HCT116 (cell line): ENCODE measurements around the gene POP4. TPM values are rescaled to one million over a fixed set of nuclear protein-coding genes. Genes with fewer than 3 reads are reported as not detected.

Experiments used
- ATAC-seq: fragments of 200-7000 bp; cut with Tn5 transposase; 2 replicates; pipeline ENCODE4 v1.9.1; 2020; ENCODE audit warnings: mild to moderate bottlenecking, moderate library complexity
- BruUV-seq: library from RNA; stranded (reverse); fragments of 400-500 nt; replicated peaks from 2 replicates; lab custom pipeline; 2021; lab: Mats Ljungman, UMichigan
- CTCF ChIA-PET: fragments of 300-600 bp; sonication (Branson Sonifier 250); formaldehyde crosslinking; loops from one replicate; lab custom pipeline; 2021; ENCODE audit warnings: antibody characterized with exemption; lab: Charles Lee
- POLR2A ChIA-PET: fragments of 300-600, 350-600 bp; sonication (Branson Sonifier 250); formaldehyde crosslinking; loops from one replicate; lab custom pipeline; 2021; ENCODE audit warnings: antibody characterized with exemption; lab: Charles Lee
- RAD21 ChIA-PET, 2 experiments: fragments of 300-600 bp; sonication (Branson Sonifier 250); formaldehyde crosslinking; loops; one replicate each; lab custom pipeline; 2023; ENCODE audit warnings: low total read pairs in 2 of 2; ENCODE audit not compliant: uncharacterized antibody in 2 of 2, unreplicated experiment in 2 of 2, low non-redundant PET in 1 of 2; lab: Charles Lee
- DNase-seq: peaks from one replicate; pipeline ENCODE4 v3.0.0-alpha.2; 2010; ENCODE audit warnings: low read depth, low spot score
- H2AFZ ChIP-seq: fragments of 200-600 bp; shearing (Covaris generic), sonication (generic); 2 replicates; pipeline ENCODE4 v1.6.1; 2017; ENCODE audit warnings: low read depth, mixed run types, mixed read lengths, antibody characterized with exemption, low read length; ENCODE audit not compliant: poor library complexity, severe bottlenecking
- H3K27ac ChIP-seq: 2 replicates; pipeline ENCODE4 v1.5.1; 2012; ENCODE audit warnings: low read depth, low read length
- H3K27me3 ChIP-seq: fragments of 200-600 bp; sonication (generic); 2 replicates; pipeline ENCODE4 v1.6.1; 2016; ENCODE audit warnings: mixed run types, low read length, mixed read lengths; ENCODE audit not compliant: insufficient read depth
- H3K36me3 ChIP-seq, 2 experiments: fragments of 200-500 bp in 1 of 2; fragments of 200-600 bp in 1 of 2; sonication (Bioruptor generic) in 1 of 2; sonication (generic) in 1 of 2; 2 replicates each; pipeline versions ENCODE4 v1.5.1 to v1.6.1; 2014 to 2016; ENCODE audit warnings: low read length in 2 of 2, inconsistent platforms in 1 of 2, mixed read lengths in 1 of 2, mixed run types in 1 of 2; ENCODE audit not compliant: insufficient read depth in 2 of 2, control insufficient read depth in 1 of 2
- H3K4me1 ChIP-seq, 2 experiments: fragments of 200-600 bp in 1 of 2; sonication (generic) in 1 of 2; 2 replicates each; pipeline versions ENCODE4 v1.5.1 to v1.6.1; 2012 to 2017; ENCODE audit warnings: low read length in 2 of 2, inconsistent platforms in 1 of 2, mild to moderate bottlenecking in 1 of 2, mixed read lengths in 1 of 2, mixed run types in 1 of 2, moderate library complexity in 1 of 2; ENCODE audit not compliant: insufficient read depth in 2 of 2, control insufficient read depth in 1 of 2
- H3K4me2 ChIP-seq: fragments of 200-600 bp; sonication (generic); 2 replicates; pipeline ENCODE4 v1.6.1; 2017; ENCODE audit warnings: mixed run types, low read length, mixed read lengths
- H3K4me3 ChIP-seq, 2 experiments: fragments of 200-600 bp in 1 of 2; sonication (generic) in 1 of 2; replicated peaks in 1 of 2; 2 replicates each; pipeline ENCODE4 v1.5.1; 2011 to 2016; ENCODE audit warnings: low read length in 2 of 2, control low read depth in 1 of 2, low read depth in 1 of 2, mild to moderate bottlenecking in 1 of 2, mixed read lengths in 1 of 2, mixed run types in 1 of 2
- H3K79me2 ChIP-seq: fragments of 200-600 bp; sonication (generic); 2 replicates; pipeline ENCODE4 v1.6.1; 2017; ENCODE audit warnings: mild to moderate bottlenecking, mixed run types, low read length, moderate library complexity, mixed read lengths; ENCODE audit not compliant: insufficient read depth
- H3K9ac ChIP-seq: fragments of 200-600 bp; sonication (generic); 2 replicates; pipeline ENCODE4 v1.6.1; 2016; ENCODE audit warnings: low read length, mixed read lengths
- H3K9me2 ChIP-seq: fragments of 200-600 bp; sonication (generic), shearing (Covaris generic); 2 replicates; pipeline ENCODE4 v1.6.1; 2017; ENCODE audit warnings: mixed run types, mild to moderate bottlenecking, moderate library complexity; ENCODE audit not compliant: insufficient read depth
- H3K9me3 ChIP-seq, 2 experiments: fragments of 200-500 bp in 1 of 2; fragments of 200-600 bp in 1 of 2; sonication (Bioruptor generic) in 1 of 2; sonication (generic) in 1 of 2; 2 replicates each; pipeline ENCODE4 v1.6.1; 2014 to 2017; ENCODE audit warnings: low read length in 2 of 2, mixed read lengths in 2 of 2, inconsistent platforms in 1 of 2, low read depth in 1 of 2, mild to moderate bottlenecking in 1 of 2, mixed run types in 1 of 2, moderate library complexity in 1 of 2; ENCODE audit not compliant: control insufficient read depth in 1 of 2, insufficient read depth in 1 of 2
- H4K20me1 ChIP-seq: fragments of 200-600 bp; sonication (generic), shearing (Covaris generic); 2 replicates; pipeline ENCODE4 v1.6.1; 2017; ENCODE audit warnings: mixed run types, mild to moderate bottlenecking, moderate library complexity; ENCODE audit not compliant: insufficient read depth
- CBX3 ChIP-seq: IDR thresholded peaks from 2 replicates; pipeline ENCODE4 v1.6.1; 2012; ENCODE audit warnings: low read depth
- CEBPB ChIP-seq: IDR thresholded peaks from 2 replicates; pipeline ENCODE4 v1.6.1; 2012; ENCODE audit warnings: low read depth
- MAX ChIP-seq: IDR thresholded peaks from 2 replicates; pipeline ENCODE4 v1.6.1; 2012
- POLR2AphosphoS5 ChIP-seq: IDR thresholded peaks from 2 replicates; pipeline ENCODE4 v1.6.1; 2011; ENCODE audit warnings: mild to moderate bottlenecking, low read depth, low read length, moderate library complexity
- SIN3A ChIP-seq: IDR thresholded peaks from 2 replicates; pipeline ENCODE4 v1.6.1; 2012; ENCODE audit warnings: low read depth
- intact Hi-C: fragments of 100-400 bp; cut with micrococcal nuclease; formaldehyde crosslinking; loops from 2 replicates; pipeline ENCODE4 v1.10.0; 2022
- total RNA-seq: library from RNA; stranded (reverse); gene quantifications from one replicate; pipeline ENCODE4 v1.2.1, GENCODE V29; 2021; ENCODE audit not compliant: unreplicated experiment
- TF ChIP-seq, protein P1 (sequence below): IDR thresholded peaks from 2 replicates; pipeline ENCODE4 v1.6.1; 2011; ENCODE audit warnings: mild to moderate bottlenecking, low read length, moderate library complexity; ENCODE audit not compliant: insufficient replicate concordance; ENCODE audit errors: extremely low read depth
- TF ChIP-seq, protein P2 (sequence below): IDR thresholded peaks from 2 replicates; pipeline ENCODE4 v1.6.1; 2012

Gene POP4
- total RNA-seq, 1 experiment from 2014 or later, result 61.2 TPM

DNA sequence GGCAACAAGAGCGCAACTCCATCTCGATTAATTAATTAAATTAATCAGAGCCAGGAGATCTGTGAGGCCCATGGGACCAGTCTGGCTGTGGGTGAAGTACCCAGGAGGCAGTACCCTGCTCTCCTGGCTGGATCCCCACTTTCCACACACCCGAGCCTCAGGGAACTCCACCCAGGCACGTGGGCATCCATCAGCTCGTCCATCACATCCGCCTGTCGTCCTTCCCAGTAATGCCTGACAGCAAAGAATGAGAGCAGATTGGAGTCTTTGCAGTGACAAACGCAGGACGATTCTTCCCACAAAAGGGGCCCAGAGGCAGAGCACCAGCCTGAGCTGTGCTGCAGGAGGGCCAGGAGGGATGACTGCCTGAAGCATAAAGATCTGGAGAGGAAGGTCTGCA lies 44.5 kb upstream of the POP4 start (continued):
- TF ChIP-seq, protein P1, sequence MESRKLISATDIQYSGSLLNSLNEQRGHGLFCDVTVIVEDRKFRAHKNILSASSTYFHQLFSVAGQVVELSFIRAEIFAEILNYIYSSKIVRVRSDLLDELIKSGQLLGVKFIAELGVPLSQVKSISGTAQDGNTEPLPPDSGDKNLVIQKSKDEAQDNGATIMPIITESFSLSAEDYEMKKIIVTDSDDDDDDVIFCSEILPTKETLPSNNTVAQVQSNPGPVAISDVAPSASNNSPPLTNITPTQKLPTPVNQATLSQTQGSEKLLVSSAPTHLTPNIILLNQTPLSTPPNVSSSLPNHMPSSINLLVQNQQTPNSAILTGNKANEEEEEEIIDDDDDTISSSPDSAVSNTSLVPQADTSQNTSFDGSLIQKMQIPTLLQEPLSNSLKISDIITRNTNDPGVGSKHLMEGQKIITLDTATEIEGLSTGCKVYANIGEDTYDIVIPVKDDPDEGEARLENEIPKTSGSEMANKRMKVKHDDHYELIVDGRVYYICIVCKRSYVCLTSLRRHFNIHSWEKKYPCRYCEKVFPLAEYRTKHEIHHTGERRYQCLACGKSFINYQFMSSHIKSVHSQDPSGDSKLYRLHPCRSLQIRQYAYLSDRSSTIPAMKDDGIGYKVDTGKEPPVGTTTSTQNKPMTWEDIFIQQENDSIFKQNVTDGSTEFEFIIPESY, result no peak

DNA sequence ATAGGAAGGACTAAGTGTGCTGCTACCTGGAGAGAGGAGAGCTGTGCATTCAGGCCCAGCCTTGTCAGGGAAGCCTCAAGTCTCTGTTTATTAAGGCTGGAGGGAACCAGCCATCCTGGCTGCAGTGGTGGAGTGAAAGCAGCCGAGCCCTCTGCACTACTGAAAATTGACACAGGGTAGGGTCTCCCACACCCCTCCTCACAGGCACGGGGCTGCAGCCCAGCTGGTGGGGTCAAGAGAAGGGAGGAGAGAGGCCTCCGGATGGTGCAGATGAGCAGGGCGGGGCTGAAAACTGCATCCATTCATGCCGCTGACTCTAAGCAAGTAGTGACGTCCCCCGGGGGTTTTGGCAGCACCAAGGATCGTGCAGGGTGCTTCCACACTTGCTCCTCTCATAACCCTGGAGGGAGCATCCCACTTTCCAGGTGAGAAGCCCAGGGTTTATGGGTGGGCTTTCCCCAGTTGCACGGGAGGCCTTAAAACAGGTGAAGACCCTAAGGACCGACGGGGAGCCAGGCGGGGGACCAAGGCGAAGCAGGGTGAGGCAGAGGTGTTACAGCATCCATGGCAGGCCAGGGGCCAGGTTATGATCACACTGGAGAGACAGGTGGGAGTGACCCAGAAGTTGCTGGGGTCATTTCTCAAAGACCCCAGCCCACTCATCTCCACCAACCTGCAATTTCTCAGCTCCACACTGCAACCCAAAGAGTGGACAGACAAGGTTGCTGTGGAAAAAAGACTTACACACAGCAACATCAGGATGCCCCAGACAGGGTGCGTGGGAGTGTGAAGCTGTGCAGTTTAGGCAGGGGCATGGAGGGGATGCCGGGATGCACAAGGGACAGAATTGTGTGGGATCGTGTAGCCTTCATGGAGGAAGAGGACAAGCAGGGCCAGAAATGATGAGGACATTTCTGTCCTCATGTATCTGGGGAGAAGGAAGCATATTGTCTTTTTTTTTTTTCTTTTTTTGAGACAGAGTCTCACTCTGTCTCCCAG lies 43.5 kb upstream of the POP4 start:
- TF ChIP-seq, protein P1, result no peak
- TF ChIP-seq CEBPB (no peak), SIN3A (no peak), POLR2AphosphoS5 (no peak), MAX (no peak), CBX3 (no peak)
- TF ChIP-seq, protein P2, sequence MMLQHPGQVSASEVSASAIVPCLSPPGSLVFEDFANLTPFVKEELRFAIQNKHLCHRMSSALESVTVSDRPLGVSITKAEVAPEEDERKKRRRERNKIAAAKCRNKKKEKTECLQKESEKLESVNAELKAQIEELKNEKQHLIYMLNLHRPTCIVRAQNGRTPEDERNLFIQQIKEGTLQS, result no peak
- TF ChIP-seq, all 23 proteins: peak for 0
- Histone ChIP-seq H3K9ac (no peak overlapping the region), H3K36me3 (no peaks in the 10 kb centered on the region), H2AFZ (no peak overlapping the region), H3K79me2 (no peaks in the 10 kb centered on the region), H3K4me2 (no peak overlapping the region), H3K27ac (no peak overlapping the region), H3K9me2 (no peaks in the 10 kb centered on the region), H3K4me3 (no peak overlapping the region), H3K27me3 (peaks cover 28% of the 10 kb centered on the region), H3K4me1 (no peaks in the 10 kb centered on the region), H4K20me1 (no peaks in the 10 kb centered on the region), H3K9me3 (no peaks in the 10 kb centered on the region)
- CTCF ChIA-PET, result no interaction called here
- ATAC-seq (no peak), DNase-seq (no peak)
- no TSS peak for BruUV-seq
- intact Hi-C loops, result no loop called here
- POLR2A ChIA-PET, result no interaction called here
- RAD21 ChIA-PET, result no interaction called here
